ENCODE results near the gene KRTAP5-7.

DNA sequence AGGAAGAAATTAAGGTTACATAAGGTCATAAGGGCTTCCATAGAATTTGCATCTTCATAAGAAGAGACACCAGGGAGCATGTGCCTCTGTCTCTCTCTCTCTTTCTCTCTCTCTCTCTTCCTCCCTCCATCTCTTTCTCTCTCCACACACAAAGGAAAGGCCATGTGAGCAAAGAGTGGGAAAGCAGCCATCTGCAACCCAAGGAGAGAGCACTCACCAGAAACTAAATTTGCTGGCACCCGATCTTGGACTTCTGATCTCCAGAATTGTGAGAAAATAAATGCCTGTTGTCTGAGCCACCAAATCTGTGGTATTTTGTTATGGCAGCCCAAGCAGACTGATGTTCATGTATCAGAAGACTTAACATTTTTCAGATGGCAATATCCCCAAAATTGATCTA lies 31.9 kb downstream of the KRTAP5-7 start:
- TF ChIP-seq, protein P1, sequence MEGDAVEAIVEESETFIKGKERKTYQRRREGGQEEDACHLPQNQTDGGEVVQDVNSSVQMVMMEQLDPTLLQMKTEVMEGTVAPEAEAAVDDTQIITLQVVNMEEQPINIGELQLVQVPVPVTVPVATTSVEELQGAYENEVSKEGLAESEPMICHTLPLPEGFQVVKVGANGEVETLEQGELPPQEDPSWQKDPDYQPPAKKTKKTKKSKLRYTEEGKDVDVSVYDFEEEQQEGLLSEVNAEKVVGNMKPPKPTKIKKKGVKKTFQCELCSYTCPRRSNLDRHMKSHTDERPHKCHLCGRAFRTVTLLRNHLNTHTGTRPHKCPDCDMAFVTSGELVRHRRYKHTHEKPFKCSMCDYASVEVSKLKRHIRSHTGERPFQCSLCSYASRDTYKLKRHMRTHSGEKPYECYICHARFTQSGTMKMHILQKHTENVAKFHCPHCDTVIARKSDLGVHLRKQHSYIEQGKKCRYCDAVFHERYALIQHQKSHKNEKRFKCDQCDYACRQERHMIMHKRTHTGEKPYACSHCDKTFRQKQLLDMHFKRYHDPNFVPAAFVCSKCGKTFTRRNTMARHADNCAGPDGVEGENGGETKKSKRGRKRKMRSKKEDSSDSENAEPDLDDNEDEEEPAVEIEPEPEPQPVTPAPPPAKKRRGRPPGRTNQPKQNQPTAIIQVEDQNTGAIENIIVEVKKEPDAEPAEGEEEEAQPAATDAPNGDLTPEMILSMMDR (IDR thresholded peaks at IDR 0.05), result no peak
- no peak for TF ChIP-seq POLR2A (IDR thresholded peaks at IDR 0.05)

Data from adrenal gland (tissue), 5 donors.